ENCODE data around the gene PXDN.

- TF ChIP-seq CTCF (IDR thresholded peaks at IDR 0.05; ENCODE audit: extremely low read depth in 1 of 2, insufficient read depth in 1 of 2, low read depth in 1 of 2, low read length in 2 of 2): no peak
- TF ChIP-seq MAX (IDR thresholded peaks at IDR 0.05; ENCODE audit: insufficient read depth, insufficient read length): no peak
- TF ChIP-seq EZH2 (IDR thresholded peaks at IDR 0.05; ENCODE audit: borderline replicate concordance, low read depth, low read length, severe bottlenecking): no peak
- TF ChIP-seq MYC (IDR thresholded peaks at IDR 0.05; ENCODE audit: low read depth, low read length): no peak
- no peak for TF ChIP-seq POLR2A (IDR thresholded peaks at IDR 0.05; ENCODE audit: low read depth, low read length)
- no peak for TF ChIP-seq POLR2AphosphoS5 (IDR thresholded peaks at IDR 0.05; ENCODE audit: insufficient read depth, low read depth, low read length)
- TF ChIP-seq FOS (IDR thresholded peaks at IDR 0.05; ENCODE audit: borderline replicate concordance, insufficient read depth, low read length): no peak
Measured at GRCh38 chr2:1739961-1740715, 4.2 kb downstream of the PXDN start.
